UCSD-AML1 (cell line): ENCODE results near the gene SBNO2.

Source experiments
- DNase-seq: peaks from one replicate; lab custom pipeline; 2025; ENCODE audit not compliant: unreplicated experiment; lab: John Stamatoyannopoulos, UW

The SBNO2 gene

GRCh38 chr19:1108291-1109031, 65.6 kb downstream of the SBNO2 start:
- DNase-seq = no peak

- no peak for DNase-seq
Measured at GRCh38 chr19:1107661-1108261, 66.3 kb downstream of the SBNO2 start.

GRCh38 chr19:1106841-1107660, 67.0 kb downstream of the SBNO2 start:
- peak; percentile 31 for DNase-seq

GRCh38 chr19:1105873-1106840, 67.9 kb downstream of the SBNO2 start:
- no peak for DNase-seq

- no peak for DNase-seq
Measured at GRCh38 chr19:1105008-1105872, 68.8 kb downstream of the SBNO2 start.

GRCh38 chr19:1104311-1105007, 69.6 kb downstream of the SBNO2 start:
- DNase-seq = peak; percentile 74

GRCh38 chr19:1103708-1104310, 70.3 kb downstream of the SBNO2 start, which contains the start of gene GPX4:
TSS of gene GPX4 (plus strand) at chr19:1103994. CDS start at chr19:1104044, 50 bp downstream.
- DNase-seq = peak; percentile 100

GRCh38 chr19:1103132-1103707, 70.8 kb downstream of the SBNO2 start:
- DNase-seq = no peak

- DNase-seq = no peak
Measured at GRCh38 chr19:1102407-1103131, 71.5 kb downstream of the SBNO2 start.

- DNase-seq = peak; percentile 81
Measured at GRCh38 chr19:1101337-1101698, 72.8 kb downstream of the SBNO2 start.

- DNase-seq = no peak
Measured at GRCh38 chr19:1098177-1099051, 75.7 kb downstream of the SBNO2 start.

- no peak for DNase-seq
Measured at GRCh38 chr19:1097810-1098176, 76.3 kb downstream of the SBNO2 start.

- DNase-seq = peak; percentile 97
Measured at GRCh38 chr19:1094978-1095701, 78.9 kb downstream of the SBNO2 start, which contains the start of gene POLR2E. TSS of gene POLR2E (minus strand) at chr19:1095375. CDS start at chr19:1095315, 60 bp downstream.

- DNase-seq = no peak
Measured at GRCh38 chr19:1094655-1094977, 79.5 kb downstream of the SBNO2 start.

- DNase-seq = no peak
Measured at GRCh38 chr19:1093811-1094553, 80.1 kb downstream of the SBNO2 start.
